HG03175 (cell line): ENCODE measurements around the gene EFCAB3.
A peak's percentile ranks its signal among the peaks of the same experiment; 100 is the strongest.
"Not testable (repeated sequence)": the region's sequence is repeated elsewhere in the genome, so short reads cannot be mapped to it uniquely, and the experiment has no call there.

Experiments used
- ATAC-seq: cut with Tn5 transposase; IDR thresholded peaks from one replicate; pipeline ENCODE4 v1.9.1; 2021; ENCODE audit warnings: mild to moderate bottlenecking, moderate library complexity; ENCODE audit not compliant: unreplicated experiment

Gene EFCAB3

DNA sequence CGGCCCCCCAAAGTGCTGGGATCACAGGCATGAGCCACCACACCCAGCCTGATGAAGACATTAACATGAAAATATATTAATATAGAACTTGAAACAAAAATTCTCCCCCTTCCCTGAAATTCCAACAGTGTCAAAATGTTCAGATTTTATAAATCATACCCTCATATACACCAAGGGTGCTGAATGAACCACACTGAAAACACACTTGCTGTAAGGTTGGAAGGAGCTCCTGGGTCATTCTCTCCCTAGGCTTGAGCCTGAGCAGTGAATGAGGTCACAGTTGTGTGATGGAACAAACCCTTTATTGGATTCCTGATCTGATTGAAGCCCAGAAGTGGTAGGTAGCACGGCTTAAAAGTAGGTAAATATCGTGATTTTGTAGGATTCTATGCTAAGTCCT is at the start of gene EFCAB3:
Gene EFCAB3 (plus strand): TSS at position 301 of the 400 bp plus-strand sequence. CDS start 2,427 bp downstream, outside the sequence.
- no peak for ATAC-seq

DNA sequence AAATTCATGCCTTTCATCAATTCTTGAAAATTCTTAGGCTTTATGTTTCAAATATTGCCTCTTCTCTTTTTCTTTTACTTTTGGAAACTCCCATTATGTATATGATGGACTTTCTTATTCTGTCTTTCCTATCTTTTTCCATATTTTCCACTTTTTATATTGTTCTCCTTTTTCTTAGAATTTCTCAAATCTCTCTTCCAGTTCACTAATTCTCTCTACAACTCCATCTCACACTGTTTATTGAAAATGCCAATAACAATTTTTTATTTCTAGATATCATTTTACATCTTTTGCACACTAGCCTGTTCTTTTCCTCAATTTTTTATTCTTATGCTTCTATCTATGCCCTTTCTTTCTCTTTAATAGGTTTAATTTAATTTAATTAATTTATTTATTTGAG is 43.8 kb upstream of the EFCAB3 start:
- ATAC-seq = no peak

DNA sequence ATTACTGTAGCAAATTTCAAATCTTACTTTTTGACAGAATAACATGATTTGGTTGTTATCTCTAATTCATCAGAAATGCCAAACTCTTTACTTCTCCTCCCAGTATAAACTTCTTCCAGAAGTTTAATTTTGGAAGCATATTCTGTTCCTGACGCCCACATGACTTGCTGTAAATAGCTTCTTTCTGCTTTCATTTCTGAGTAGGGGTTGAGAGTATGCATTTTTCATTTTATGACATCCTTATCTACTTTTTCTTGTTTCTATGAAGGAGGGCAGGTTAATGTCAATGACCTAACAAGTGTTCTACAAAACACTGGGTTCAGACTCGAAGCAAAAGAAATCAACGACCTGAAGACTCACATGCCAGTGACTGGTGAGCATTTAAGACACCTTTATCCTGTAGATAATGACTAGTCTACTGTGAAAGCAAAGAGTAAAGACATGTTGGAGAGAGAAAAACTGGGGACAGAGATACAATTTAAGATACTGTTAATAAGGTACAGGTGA is 36.5 kb upstream of the EFCAB3 start:
- no peak for ATAC-seq

DNA sequence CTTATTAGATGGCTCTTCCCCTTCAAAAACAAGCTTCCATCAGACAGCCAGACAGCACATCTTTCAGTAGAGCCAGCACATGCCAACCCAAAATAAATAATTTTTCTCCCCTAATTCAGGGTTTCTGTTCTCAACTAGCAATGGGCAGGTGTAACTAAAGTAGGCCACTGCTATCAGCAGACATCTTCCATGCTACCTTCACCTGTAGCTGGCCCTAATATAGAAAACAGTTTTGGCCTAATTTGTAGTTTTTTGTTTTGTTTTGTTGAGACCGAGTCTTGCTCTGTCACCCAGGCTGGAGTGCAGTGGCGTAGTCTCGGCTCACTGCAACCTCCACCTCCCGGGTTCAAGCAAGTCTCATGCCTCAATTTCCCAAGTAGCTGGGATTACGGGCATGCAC is 29.2 kb upstream of the EFCAB3 start:
- no peak for ATAC-seq

DNA sequence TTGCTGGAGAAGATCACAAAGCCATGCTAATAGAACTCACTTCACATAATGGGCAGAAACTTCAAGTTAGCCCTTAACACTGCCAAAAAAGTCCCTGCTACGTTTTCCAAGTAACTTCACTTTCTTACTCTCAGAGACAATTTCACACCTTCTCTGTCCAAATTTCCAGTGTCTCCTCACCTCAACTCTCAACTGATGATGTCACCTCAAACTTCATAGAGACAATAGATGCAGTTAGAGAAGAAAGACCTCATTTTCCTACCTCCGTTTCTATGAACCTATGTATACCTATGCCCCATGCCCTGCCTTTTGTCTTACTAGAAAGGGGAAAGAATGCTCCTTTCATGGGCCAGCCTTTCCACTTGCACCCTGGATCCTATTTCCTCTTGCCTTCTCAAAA is 14.2 kb upstream of the EFCAB3 start:
- no peak for ATAC-seq

DNA sequence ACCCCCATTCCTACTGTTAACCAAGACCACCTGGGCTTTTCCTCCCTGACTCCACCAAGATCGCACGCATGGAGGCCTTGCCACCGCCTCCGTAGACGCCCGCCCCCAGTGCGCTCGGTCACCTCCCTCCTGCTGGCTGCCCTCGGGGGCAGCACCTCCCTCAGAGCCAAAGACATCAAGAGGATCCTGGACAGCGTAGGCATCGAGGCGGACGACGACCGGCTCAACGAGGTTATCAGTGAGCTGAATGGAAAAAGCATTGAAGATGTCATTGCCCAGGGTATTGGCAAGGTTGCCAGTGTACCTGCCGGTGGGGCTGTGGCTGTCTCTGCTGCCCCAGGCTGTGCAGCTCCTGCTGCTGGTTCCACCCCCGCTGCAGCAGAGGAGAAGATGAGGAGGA is 1.2 kb downstream of the EFCAB3 start:
- ATAC-seq = no peak

DNA sequence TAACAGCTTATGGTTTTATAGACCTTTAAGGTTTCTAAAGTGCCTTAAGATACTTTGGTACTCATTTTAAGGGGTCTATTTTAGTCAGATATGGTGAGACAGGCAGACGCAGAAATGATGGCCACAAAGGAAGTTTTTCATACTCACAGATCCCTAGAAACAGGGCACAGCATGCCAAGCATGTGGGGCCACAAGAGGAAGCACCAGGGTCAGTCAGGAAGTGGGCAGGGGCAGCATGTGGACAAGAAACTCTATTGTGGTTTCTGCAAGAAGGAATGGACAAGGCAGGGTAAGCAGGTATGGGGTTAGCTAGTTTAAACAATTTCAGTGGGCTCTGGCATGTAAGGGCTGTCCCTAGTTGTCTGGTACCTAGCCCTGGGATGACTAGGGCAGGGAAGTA is 8.5 kb downstream of the EFCAB3 start:
- no peak for ATAC-seq

DNA sequence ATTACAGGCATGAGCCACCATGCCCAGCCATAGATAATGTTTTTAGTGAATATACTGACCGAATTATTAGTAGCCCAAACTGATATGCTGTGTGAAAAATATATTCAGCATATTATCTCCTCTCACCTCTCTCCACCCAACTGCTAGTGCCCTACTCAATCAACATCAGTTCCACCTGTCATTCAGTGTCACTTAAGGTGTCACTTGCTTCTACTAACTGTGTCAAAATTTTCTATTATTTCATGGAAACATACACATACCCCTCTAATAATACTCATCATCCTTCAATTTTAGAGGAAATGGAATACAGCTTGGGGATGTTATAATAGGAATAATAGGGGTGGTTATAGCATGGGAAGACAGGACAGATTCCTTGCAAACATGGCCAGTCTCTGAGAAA is 12.6 kb downstream of the EFCAB3 start:
- ATAC-seq = no peak

DNA sequence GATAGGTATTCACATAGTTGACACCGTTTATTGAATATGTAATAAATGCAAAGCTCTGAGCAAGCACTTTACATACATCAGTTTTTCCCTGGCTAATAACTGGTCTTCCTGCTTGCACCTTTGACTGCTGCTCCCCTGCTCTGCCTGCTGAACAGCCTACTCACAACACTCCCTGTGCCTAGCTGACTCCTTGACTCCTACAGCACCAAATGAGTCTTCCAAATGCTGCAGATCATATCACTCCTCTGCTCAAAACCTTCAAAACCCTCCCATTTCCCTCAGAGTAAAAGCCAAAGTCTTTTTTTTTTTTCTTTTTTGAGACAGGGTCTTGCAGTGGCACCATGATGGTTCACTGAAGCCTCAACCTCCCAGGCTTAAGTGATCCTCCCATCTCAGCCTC is 18.5 kb downstream of the EFCAB3 start:
- no peak for ATAC-seq

DNA sequence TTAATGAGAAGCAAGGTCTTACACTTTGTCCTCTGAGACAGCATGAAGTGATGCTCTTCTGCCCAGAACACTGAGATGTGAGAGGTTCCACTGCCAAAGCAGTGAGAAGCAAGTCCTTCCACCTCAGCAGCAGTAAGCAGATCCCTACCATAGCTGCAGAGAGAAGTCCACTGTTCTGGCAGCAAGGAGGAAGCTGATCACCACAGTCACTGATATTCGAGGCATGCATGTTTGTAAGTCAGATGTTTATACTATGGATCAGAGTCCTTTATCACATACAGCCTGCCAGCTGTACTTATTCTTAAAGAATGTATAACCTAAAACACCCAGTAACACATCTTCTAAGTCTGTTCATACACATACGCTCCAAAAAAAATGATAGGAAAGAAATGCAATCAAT is 25.1 kb downstream of the EFCAB3 start:
- ATAC-seq = no peak

DNA sequence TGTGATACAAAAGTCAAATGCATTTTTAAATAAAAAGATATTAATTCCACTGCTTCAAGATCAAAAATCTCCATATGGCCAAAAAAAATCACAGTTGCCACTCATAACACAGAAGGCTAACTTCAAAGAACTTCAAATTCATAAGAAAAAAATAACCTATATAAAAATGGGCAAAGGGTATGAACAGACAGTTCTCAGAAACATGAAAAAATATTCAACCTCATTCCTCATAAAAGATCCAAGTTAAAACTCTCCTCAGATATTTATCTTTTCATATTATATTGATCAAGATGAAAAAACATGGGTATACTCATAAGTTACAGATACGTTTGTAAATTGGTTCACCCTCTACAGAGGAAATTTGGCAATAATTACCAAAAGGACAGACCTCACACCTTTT is 32.7 kb downstream of the EFCAB3 start:
- ATAC-seq = not testable (repeated sequence)

DNA sequence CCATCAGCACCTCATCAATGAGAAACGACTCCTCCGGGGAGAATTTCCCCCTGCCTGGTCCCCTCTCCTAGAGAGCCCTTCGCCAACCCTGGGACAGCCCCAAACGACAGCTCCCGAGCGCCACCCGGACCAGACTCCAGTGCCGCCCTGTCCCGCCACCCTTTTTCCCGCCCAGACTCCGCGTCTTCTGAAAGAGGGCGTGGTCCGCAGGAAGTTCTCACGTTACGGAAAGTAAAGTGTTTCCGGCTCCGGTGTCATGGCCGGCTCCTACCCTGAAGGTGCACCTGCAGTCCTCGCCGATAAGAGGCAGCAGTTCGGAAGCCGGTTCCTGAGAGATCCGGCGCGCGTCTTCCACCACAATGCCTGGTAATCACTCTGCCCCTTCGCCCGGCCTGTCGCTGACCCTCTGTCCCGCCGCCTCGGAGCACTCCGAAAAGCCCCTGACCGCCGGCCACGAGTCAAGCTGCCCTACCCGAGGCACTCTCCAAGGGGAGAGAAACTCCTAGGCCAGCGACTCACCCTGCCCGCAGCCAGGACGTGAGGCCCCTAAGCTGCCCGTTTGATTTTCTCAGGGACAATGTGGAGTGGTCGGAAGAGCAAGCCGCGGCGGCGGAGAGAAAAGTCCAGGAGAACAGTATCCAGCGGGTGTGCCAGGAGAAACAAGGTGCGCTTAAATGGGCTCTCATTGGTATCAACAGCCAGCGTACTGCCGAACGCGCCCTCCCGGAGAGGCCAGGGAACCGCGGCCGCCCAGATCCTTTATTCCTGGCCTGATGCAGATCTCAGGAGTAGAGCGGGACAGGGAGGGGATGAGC is 43.5 kb downstream of the EFCAB3 start, which contains the start of gene METTL2A:
Gene METTL2A (plus strand): TSS at position 251 of the 815 bp plus-strand sequence. CDS start 6 bp downstream, at position 257.
- ATAC-seq = peak; percentile 95

DNA sequence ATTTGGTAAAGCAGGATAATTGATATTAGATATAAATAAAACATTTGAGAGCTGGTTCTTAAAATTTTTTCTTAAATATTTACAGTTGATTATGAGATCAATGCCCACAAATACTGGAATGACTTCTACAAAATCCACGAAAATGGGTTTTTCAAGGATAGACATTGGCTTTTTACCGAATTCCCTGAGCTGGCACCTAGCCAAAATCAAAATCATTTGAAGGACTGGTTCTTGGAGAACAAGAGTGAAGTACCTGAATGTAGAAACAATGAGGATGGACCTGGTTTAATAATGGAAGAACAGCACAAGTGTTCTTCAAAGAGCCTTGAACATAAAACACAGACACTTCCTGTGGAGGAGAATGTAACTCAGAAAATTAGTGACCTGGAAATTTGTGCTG is 45.9 kb downstream of the EFCAB3 start:
- ATAC-seq = not testable (repeated sequence)

DNA sequence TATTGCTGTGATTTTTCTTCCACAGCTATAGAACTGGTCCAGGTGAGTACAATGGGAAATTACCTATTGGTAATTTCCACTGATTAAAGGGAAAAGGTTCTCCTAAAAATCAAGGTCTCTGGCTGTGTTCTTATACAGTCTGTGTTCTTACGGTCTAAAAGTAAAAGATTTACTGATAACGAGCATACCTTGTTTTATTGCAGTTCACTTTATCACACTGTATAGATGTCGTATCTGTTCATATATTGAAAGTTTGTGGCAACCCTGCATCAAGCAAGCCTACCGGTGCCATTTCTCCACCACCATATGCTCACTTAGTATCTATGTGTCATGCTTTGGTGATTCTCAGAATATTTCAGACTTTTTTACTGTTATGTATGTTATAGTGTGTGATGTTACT is 54.9 kb downstream of the EFCAB3 start:
- not testable (repeated sequence) for ATAC-seq

DNA sequence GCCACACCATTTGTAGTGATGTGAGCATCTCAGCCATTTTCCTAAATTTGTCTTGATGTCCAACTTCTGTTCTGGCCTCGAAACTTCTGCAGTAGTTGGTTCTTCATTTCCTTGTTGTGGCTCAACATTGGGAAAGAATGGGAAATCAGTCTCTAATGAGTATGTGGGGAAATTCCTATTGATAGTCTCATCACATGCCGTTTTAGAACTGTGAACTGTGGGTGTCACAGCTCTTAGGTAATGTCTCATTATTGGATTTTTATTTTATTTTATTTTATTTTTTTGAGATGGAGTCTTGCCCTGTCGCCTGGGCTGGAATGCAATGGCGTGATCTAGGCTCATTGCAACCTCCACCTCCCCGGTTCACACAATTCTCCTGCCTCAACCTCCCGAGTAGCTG is 60.8 kb downstream of the EFCAB3 start:
- not testable (repeated sequence) for ATAC-seq

DNA sequence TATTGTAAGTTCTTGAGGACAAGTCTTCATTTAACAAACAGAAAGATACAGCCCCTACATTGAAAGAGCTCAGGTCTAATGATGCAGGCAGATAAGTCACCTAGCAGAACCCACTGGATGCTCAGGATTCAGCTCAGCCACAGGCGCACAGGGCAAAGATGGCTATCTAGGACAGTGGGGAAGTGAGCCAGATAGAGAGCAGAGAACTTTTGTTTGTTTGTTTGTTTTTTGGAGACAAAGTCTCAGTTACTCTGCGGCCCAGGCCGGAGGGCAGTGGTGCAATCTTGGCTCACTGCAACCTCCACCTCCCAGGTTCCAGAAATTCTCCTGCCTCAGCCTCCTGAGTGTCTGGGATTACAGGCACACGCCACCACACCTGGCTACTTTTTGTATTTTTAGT is 63.7 kb downstream of the EFCAB3 start:
- no peak for ATAC-seq

DNA sequence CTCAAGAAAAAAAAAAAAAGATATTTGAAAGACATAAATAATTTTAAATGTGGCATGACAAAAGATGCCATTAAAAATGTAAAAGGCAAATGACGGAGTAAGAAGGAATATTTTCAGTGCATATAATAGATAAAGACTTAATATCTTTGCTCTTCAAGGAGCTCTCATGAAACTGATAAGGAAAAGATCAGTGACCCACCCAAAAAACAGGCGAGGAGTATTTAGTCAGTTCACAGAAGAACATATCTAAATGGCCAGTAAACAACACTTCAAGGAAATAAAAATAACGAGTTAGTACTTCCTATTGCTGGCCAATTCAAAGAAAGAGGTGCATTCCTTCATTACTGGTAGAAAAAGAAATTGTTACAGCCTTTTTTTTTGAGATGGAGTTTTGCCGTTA is 65.4 kb downstream of the EFCAB3 start:
- not testable (repeated sequence) for ATAC-seq

DNA sequence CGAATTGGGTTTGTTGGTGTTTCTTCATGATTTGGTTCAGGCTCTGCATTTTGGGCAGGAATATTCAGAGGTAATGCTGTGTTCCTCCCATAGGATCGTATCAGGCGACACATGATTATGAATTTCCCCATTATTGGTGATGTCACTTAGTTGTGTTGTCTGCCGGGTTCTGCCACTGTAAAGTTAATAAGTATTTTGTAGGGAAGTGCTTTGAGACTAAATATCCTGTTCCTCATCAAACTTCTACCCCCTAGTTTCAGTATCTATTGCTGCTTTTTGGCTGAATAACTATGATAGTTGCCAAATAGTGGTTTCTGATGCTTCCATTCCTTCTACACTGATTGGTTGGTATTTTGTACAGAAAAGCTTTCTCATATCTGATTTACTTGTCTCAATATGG is 71.8 kb downstream of the EFCAB3 start:
- peak; percentile 30 for ATAC-seq

DNA sequence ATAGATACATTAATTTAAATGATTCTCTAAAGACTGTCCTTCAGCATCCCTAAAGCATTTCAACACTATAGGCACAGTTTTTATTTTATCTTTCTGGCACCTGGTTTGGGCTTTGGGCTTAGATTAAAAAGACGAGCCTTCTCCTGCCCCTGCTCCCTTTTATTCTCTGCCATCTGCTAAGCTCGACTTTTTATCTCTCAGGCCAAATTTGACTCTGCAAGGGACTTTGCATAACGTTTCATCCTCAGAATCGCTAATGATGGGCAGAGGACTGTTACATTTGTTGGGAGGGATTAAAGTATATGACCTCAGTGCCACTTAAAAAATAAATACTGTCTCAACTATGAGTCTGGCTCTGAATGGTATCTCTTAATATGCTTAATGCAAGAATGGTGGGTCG is 72.7 kb downstream of the EFCAB3 start:
- not testable (repeated sequence) for ATAC-seq

DNA sequence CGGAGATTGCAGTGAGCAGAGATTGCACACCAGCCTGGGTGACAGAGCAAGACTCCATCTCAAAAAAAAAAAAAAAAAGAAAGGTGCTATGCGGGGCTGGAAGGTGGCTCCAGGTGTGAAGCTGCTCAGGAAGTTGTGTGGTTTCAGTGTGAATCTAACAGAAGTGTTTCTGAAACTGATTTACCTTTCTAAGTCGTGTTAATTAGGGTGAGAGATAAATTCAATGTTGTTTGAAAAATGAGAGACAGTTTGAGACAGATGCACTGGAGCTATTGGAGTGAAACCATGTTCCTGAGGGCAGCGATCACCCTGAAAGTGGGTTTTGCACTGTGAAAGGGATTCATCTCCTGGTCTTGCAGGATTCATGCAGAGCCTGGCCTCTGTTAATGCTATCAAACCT is 73.3 kb downstream of the EFCAB3 start:
- ATAC-seq = not testable (repeated sequence)

DNA sequence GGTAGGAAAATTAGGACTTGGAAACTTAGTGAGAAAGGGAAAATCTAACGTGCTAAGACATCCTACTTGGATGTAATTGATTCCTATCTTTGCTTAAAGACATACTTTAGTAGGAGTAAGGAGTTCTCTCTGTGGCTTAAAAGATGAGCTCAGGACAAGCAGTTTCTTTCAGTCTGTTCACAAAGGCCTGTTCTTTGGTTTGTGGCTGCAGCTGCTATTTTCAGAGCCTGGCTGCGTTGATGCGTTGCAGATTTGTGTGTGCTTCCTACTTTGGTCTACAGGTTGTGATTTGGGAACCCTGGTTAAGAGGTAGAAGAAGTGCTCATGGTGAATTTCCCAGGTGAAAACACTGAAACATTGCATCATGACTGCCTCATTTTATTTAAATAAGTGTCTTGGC is 73.8 kb downstream of the EFCAB3 start:
- peak; percentile 41 for ATAC-seq

DNA sequence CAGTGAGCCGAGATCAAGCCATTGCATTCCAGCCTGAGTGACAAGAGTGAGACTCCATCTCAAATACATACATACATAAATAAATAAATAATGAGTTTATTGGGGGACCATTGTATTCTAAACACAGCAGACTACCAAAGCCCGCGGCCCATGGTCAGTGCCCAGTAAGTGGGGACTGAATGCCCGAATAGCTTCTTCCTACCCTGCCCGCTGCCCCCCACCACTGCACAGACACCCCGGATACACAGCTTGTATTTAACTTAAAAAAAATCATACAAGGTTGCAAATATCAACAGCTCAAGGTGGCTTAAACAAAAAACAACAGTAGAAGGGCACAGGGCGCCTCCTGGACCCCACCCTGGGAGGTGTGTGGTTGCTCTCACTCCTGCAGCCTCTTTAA is 75.7 kb downstream of the EFCAB3 start:
- no peak for ATAC-seq

DNA sequence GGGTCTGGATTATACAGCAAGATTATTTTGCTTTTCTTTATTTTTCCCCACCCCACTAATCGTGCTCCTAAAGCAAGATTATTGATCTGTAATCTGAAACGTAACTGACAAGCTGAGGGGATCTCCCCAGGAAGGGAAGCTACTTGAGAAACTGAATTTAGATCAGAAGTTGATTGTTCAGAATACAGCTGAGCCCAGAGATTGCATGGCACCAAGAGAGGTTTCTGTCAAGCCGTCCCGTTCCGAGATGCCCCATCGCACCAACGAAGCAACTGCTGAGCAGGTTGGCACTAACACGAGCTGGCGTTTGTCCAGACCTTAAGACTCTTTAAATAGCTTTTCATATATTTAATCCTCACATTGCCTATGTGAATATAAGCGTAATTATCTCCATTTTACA is 78.1 kb downstream of the EFCAB3 start:
- ATAC-seq = peak; percentile 32
